Heart right ventricle (tissue), 16 donors: ENCODE measurements around the gene TAOK1. TPM values are rescaled to one million over a fixed set of nuclear protein-coding genes. Genes with fewer than 3 reads are reported as not detected.

ENCODE experiments used
- ATAC-seq, 8 donors: fragments of 200-7000 bp; cut with Tn5 transposase; one replicate each; pipeline ENCODE4 v1.9.1; 2020; ENCODE audit warnings: mild to moderate bottlenecking in 8 of 8, moderate library complexity in 8 of 8, moderate number of reproducible peaks in 1 of 8
- DNase-seq, 2 donors: peaks; one replicate each; pipeline ENCODE4 v3.0.0-alpha.2; 2020
- H3K27ac ChIP-seq, 10 donors: fragments of 200-600 bp; sonication (generic) in 2 of 10; one replicate each; pipeline versions ENCODE4 v1.5.0 to v1.8.0; 2020 to 2022; ENCODE audit warnings: mild to moderate bottlenecking in 3 of 10
- H3K27me3 ChIP-seq, 7 donors: fragments of 200-600 bp; one replicate each; pipeline ENCODE4 v1.8.0; 2021 to 2022; ENCODE audit warnings: mild to moderate bottlenecking in 2 of 7
- H3K36me3 ChIP-seq, 9 donors: fragments of 200-600 bp; sonication (generic) in 1 of 9; one replicate each; pipeline versions ENCODE4 v1.5.0 to v1.8.0; 2020 to 2022; ENCODE audit warnings: mild to moderate bottlenecking in 2 of 9
- H3K4me1 ChIP-seq, 9 donors: fragments of 200-600 bp; sonication (generic) in 1 of 9; one replicate each; pipeline versions ENCODE4 v1.5.0 to v1.8.0; 2020 to 2022; ENCODE audit warnings: mild to moderate bottlenecking in 4 of 9
- H3K4me3 ChIP-seq, 10 donors: fragments of 200-600 bp; sonication (generic) in 2 of 10; one replicate each; pipeline versions ENCODE4 v1.5.0 to v1.8.0; 2020 to 2022; ENCODE audit warnings: mild to moderate bottlenecking in 7 of 10, moderate library complexity in 2 of 10
- H3K9me3 ChIP-seq, 11 donors: fragments of 200-600 bp in 10 of 11; sonication (generic) in 2 of 11; one replicate each; pipeline versions ENCODE4 v1.5.0 to v1.8.0; 2013 to 2022; ENCODE audit warnings: mild to moderate bottlenecking in 2 of 11, control low read depth in 1 of 11, moderate library complexity in 1 of 11
- WGBS, 2 donors: extraction: QIAGEN DNeasy Blood & Tissue Kit; methylation state at CpG; one replicate each; pipeline ENCODE4 v1.1.7; 2013; ENCODE audit warnings: inconsistent platforms in 1 of 2; 5-methylcytosine and 5-hydroxymethylcytosine counted together
- intact Hi-C, 10 donors: fragments of 100-400 bp; cut with DNase I; formaldehyde crosslinking; loops; one replicate each; pipeline versions ENCODE4 v1.11.1 to v1.14.2; 2022
- polyA plus RNA-seq, 2 donors: library from polyadenylated mRNA; stranded (reverse); fragments of 200-250 nt; gene quantifications; one replicate each; pipeline ENCODE4 v1.2.3, GENCODE V29; 2013
- total RNA-seq, 10 donors: library from RNA; stranded (reverse); fragmentation: NEBNext Ultra II Directional in 3 of 10; extraction: Animal tissue kit (Norgen Biotek cat#: 25700) in 3 of 10; gene quantifications; one replicate each; pipeline versions ENCODE4 v1.2.1 to v1.2.4, GENCODE V29; 2021 to 2023
- TF ChIP-seq, protein P1 (sequence below), 9 donors: fragments of 200-600 bp; sonication (generic) in 2 of 9; IDR thresholded peaks; one replicate each; pipeline versions ENCODE4 v1.5.0 to v1.8.0; 2021 to 2022; ENCODE audit warnings: antibody characterized with exemption in 9 of 9, mild to moderate bottlenecking in 5 of 9, moderate library complexity in 1 of 9
- donor health status: Arrhythmogenic right ventricular cardiomyopathy.
- donor health status: ischemic (EF 13 %, LVEDD 7.1; RV severe dilation, severe dysfunction).
- donor health status: healthy with polysubstance abuse.
- donor health status: DM: no; HTN: yes; CAD: no.
- donor health status: DM: no; HTN: no; CAD: no.
- donor health status: ischemic (EF 25% LVEDD 6.9; RV normal size, moderate dysfunction).
- donor health status: ischemic (EF 25% LVEDD 5.7; RV mildly dilated, moderate dysfunction).
- donor health status: healthy.
- donor health status: DM: yes; HTN: yes; CAD: no.
- donor health status: Ischemic cardiomyopathy.
- donor health status: ischemic (EF 35%, LVEDD 5.7; RV mildly dilated, moderate dysfunction).
- donor health status: nonischemic (EF 11% LVEDD 7.7; RV severe dilation, severe dysfunction).
- donor health status: DM: yes; HTN: yes; CAD: no.
- donor health status: PGD.
- donor health status: ischemic (EF 29% LVEDD 5.4; RV normal size, mild dysfunction).
- donor health status: nonischemic (EF 23%, LVEDD 6.1; RV moderate dilation, normal function).

Gene TAOK1
- total and polyA plus RNA-seq, 12 donors: 6.4 to 86.9 (median 68.8) TPM

- ATAC-seq: peak in 6 of 8 donors; percentile 4 to 26 (median 12)
- H3K4me1 ChIP-seq: peaks cover 25 to 85% (median 67%) of the 10 kb centered on the region in 9 donors
- no peaks in the 10 kb centered on the region for H3K9me3 ChIP-seq
- peak overlapping the region in 9 of 10 donors; percentile 12 to 78 (median 63) for H3K4me3 ChIP-seq
- 2 to 5% methylated on average over 27 to 31 of the region's 31 CpGs for WGBS, 2 donors
- peak overlapping the region; percentile 16 to 95 (median 88) for H3K27ac ChIP-seq
- no peaks in the 10 kb centered on the region for H3K36me3 ChIP-seq
- peaks cover 0 to 15% (median 0%) of the 10 kb centered on the region in 7 donors for H3K27me3 ChIP-seq
- DNase-seq: peak; percentile 42 to 54
- intact Hi-C loops: loop anchor here in 2 of 10 donors (1.0 kb wide), 1 partner anchor 11 kb away; no protein-coding TSS in a partner anchor
- TF ChIP-seq, protein P1, sequence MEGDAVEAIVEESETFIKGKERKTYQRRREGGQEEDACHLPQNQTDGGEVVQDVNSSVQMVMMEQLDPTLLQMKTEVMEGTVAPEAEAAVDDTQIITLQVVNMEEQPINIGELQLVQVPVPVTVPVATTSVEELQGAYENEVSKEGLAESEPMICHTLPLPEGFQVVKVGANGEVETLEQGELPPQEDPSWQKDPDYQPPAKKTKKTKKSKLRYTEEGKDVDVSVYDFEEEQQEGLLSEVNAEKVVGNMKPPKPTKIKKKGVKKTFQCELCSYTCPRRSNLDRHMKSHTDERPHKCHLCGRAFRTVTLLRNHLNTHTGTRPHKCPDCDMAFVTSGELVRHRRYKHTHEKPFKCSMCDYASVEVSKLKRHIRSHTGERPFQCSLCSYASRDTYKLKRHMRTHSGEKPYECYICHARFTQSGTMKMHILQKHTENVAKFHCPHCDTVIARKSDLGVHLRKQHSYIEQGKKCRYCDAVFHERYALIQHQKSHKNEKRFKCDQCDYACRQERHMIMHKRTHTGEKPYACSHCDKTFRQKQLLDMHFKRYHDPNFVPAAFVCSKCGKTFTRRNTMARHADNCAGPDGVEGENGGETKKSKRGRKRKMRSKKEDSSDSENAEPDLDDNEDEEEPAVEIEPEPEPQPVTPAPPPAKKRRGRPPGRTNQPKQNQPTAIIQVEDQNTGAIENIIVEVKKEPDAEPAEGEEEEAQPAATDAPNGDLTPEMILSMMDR (IDR thresholded peaks at IDR 0.05): no peak
Observed at GRCh38 chr17:29591146-29591736, 201.1 kb downstream of the TAOK1 start.

DNA sequence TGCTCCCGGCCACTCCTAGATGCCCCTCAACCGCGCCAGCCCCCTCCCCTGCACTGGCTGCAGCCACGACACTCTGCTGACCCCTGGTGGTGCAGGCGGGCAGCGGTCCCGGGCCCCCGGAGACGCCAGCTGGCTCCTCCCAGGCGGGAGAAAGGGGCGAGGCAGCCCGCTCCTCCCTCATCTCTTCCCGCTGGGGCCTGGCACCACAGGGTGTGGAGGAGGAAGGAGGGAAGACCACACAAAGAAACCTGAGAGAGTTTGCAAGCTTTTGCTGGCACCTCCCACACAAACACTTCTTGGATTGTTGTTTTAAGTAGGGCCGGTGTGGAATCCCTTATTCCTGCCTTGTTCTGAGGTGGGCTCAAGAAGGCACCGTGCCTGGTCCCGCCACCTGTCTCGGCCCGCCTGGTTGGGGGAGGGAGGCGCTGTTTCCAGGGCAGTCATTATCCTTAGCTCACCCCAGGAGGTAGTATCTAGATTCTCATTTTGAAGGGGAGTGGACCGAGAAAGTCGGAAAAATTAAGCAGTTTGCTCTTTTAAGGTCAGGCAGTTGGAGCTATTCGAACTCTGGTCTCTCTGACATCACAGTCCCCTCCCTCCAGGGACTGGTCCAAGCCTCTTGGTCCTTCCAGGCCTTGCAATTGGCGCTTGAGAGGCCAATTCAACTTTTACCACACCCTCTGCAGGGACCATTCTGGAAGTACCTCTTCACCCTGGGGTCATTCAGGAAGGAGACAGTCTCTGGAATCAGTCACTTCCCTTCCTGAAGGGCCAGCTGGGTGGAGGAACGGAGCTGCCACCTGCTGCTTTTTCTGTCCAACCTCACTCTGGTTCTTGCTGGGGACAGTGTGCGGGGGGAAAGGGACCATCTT lies 201.8 kb downstream of the TAOK1 start:
- WGBS, 2 donors: 11 to 14% methylated on average over 25 of the region's 25 CpGs
- TF ChIP-seq, protein P1 (IDR thresholded peaks at IDR 0.05): peak; percentile 29 to 100 (median 98)
- ATAC-seq (peak; percentile 63 to 87 (median 77)), DNase-seq (peak; percentile 88 to 93)
- peak overlapping the region in 9 of 10 donors; percentile 16 to 95 (median 89) for H3K27ac ChIP-seq
- H3K4me3 ChIP-seq: peak overlapping the region in 9 of 10 donors; percentile 12 to 78 (median 63)
- no peaks in the 10 kb centered on the region for H3K36me3 ChIP-seq
- H3K27me3 ChIP-seq: peaks cover 0 to 15% (median 0%) of the 10 kb centered on the region in 7 donors
- intact Hi-C loops: loop anchor here in 2 of 10 donors (1.0 kb wide), 1 partner anchor 12 kb away; no protein-coding TSS in a partner anchor
- H3K9me3 ChIP-seq: no peaks in the 10 kb centered on the region
- H3K4me1 ChIP-seq: peaks cover 26 to 85% (median 67%) of the 10 kb centered on the region in 9 donors

- TF ChIP-seq, protein P1 (IDR thresholded peaks at IDR 0.05): no peak
- peak within 1 kb of the TSS in 9 of 10 donors; percentile 16 to 95 (median 89) for H3K27ac ChIP-seq
- H3K4me1 ChIP-seq: peaks cover 19 to 85% (median 64%) of the 10 kb centered on the region in 9 donors
- peak within 1 kb of the TSS; percentile 50 to 78 (median 68) for H3K4me3 ChIP-seq
- peak in 2 of 8 donors; percentile 7 to 13 for ATAC-seq
- intact Hi-C loops: no loop called here
- 1% methylated on average over 85 to 90 of the region's 96 CpGs for WGBS, 2 donors
- peaks cover 0 to 15% (median 0%) of the 10 kb centered on the region in 7 donors for H3K27me3 ChIP-seq
- no peaks in the 10 kb centered on the region for H3K36me3 ChIP-seq
- no peaks in the 10 kb centered on the region for H3K9me3 ChIP-seq
- peak; percentile 44 to 62 for DNase-seq
Observed at GRCh38 chr17:29592850-29593551, 202.8 kb downstream of the TAOK1 start, which contains the start of gene ANKRD13B. Gene ANKRD13B, plus strand, starts transcription at chr17:29593132. Its CDS starts 490 bp downstream, at chr17:29593622.
